GM21723 (cell line): ENCODE results near the gene MRPL21.
"Not testable (repeated sequence)": the region's sequence is repeated elsewhere in the genome, so short reads cannot be mapped to it uniquely, and the experiment has no call there.

Experiments
- ATAC-seq: cut with Tn5 transposase; IDR thresholded peaks from one replicate; pipeline ENCODE4 v1.9.1; 2021; ENCODE audit warnings: mild to moderate bottlenecking, moderate library complexity; ENCODE audit not compliant: unreplicated experiment

MRPL21 gene

DNA sequence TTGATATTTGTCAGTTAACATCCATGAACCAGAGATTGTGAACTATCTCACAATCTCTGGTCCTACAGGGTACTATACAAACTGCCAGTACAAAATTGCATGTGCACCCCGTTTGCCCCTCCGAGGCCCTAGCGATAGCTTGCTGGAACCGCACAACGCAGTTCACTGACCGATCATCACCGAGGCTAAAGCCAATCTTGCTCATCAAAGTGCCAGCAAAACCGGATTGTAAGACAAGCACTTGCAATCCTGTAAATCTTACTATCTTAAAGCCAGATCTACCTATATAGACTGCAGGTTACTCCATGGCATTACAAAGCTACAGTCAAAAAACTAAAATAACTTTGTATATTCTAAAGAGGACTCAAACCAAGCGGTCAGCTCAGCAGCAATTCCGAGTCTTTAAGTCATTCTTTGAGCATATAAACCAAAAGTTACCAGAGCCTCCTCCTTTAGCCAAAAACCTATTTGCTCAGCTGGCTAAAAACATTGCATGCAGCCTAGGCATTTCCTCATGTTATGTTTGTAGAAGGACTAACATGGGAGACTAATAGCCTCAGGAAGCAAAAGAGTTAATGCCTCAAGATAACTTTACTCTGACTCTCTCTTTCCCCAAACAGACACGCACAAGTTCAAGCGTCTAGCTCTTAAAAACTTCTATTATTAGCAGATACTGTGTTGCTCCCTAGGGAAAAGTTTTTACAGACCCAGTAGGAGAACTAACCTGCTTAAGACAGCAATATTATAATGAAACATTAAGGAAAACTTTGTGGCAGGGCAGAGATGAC lies 31.2 kb downstream of the MRPL21 start:
- no peak for ATAC-seq

DNA sequence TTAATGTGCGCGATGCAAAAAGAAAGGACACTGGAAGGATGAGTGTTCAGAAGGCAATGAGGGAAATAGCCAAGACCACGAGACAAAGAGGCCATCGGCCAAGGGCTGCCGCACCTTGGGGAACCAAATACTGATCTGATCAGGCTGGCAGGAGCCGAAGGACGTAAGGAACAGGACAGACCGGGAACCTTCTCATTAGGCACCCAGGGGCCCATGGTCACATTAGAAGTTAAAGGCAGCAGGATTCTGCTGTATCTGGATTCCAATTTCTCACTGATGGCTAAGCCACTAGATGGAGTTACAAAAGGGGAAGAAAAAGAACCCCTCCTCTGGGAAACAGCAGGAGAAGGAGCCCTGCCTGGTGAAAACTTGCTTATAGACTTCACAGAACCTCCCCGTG lies 33.2 kb downstream of the MRPL21 start:
- no peak for ATAC-seq

DNA sequence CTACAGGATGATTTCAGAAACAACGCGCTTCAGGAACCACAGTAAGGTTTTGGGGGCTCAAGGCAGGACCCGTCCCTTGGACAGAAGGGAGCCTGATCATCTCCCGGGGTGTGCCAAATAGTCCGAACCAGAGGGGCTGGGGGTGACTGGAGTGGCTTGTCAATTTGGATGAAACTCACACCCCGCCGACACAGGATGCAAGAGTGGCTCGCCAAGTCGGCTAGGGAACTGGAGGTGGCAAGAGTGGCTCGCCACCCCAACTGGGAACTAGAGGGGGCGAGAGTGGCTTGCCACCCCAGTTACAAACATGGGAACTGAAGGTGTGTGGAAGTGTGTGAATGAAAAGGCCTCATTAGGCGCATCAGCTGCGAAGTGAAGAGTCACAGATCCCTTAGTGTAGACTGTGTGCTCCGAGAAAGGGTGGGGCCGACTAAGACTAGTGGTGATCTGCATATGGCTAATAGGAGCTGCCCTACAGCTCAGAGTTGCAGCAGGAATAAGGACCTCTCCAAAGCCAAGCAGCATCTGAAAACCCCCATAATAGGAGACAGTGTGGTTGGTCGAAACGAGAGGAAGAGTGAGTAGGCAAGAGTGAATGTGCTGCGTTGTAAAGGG lies 35.3 kb downstream of the MRPL21 start:
- no peak for ATAC-seq

DNA sequence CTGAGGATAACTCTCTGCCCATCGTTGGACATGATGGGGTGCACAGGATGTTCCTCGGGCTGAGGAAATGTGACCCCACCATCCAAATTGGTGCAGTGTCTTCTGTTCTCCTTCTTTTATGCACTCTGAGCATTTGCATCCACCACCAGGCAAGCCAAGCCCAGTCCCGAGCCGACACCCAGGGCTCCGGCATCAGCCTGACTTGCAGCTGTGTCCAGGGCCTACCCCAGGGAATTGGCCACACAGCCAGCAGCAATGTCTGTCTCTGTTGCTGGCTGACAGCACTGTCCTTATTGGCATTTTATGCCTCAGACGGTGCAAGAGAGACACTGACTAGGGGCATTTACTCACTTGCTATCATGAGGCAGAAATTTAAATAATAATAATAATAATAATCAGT lies 36.6 kb downstream of the MRPL21 start:
- no peak for ATAC-seq

DNA sequence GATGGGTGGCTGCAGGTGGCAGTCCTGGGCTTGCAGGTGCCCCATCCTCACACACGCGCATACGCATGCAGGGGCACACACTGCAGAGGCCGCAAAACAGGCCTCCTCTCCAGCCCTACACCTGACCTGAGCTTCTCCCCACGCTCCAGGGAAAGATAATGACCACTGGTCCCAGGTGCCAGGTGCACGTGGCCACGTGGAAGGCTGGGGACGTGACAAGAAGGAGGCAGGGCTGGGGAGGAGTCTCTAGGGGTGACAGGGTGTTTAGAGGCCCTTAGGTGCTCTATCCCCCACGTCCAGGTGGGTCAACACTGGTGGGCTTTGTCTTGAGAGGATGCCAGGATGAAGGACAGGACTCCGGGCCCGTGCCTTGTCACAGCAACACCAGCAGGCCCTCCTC lies 38.4 kb downstream of the MRPL21 start:
- no peak for ATAC-seq

DNA sequence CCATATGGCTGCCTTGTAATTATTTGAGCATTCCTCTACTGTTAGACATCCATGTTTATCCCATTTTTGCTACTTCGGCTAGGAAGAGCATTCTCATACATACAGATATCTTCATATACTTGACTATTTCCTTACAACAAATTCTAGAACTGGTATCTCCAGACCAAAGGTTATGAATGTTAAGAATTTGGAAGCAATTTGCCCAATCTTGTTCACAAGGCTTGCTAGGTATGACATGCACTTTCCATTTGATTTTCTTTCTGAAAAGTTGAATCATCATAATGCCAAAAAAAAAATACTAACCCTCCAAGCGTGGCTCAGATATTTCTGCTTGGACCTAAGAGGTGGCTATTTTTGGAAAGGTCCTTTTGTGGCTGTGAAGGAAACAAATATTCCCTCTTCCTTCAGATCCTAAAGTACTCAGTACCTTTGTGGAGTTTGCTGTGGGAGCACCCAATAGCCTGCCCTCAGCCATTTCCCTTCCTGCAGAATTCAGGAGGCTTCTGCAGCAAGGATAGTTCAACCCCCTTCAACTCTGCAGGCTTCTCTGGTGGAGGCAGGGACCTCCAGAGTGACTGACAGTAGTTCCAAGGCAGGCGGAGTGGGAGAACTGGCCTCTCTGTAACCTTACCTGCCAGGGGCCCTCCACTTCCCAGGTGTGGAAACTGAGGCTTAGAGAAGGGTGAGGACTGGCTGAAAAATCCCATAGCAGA lies 39.9 kb downstream of the MRPL21 start:
- no peak for ATAC-seq

DNA sequence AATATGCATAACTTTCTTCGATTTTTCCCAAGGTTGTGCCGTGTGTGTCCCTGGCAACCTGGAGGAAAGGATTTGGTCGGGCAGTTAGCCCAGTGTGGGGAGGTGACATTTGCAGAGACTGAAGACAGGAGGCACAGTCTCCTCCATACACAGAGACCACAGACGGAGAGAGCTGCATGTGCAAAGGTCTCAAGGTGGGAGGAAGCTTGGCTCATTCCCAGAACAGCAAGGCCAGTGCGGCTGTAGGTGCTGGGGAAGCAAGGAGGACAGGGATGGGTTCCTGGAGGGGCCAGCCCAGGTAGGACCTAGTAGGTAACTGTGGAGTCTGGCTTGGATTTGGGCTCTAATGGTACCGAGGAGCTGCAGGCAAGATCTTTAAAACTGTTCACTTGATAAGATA lies 41.2 kb downstream of the MRPL21 start:
- no peak for ATAC-seq

DNA sequence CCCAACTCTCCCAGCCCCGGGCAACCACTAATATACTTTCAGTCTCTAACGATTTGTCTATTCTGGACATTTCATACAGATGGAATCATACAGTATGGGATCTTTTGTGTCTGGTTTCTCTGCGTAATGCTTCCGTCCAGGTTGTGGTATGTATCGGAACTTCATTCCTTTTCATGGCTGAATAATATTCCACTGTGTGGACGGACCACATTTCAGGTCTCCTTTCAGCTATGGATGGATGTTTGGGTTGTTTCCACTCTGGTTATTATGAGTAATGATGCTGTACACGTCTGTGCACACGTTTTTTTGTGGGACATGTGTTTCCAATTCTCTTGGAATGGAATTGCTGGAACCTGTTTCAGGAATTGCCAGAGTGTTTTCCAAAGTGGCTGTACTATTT lies 44.5 kb downstream of the MRPL21 start:
- ATAC-seq: no peak

DNA sequence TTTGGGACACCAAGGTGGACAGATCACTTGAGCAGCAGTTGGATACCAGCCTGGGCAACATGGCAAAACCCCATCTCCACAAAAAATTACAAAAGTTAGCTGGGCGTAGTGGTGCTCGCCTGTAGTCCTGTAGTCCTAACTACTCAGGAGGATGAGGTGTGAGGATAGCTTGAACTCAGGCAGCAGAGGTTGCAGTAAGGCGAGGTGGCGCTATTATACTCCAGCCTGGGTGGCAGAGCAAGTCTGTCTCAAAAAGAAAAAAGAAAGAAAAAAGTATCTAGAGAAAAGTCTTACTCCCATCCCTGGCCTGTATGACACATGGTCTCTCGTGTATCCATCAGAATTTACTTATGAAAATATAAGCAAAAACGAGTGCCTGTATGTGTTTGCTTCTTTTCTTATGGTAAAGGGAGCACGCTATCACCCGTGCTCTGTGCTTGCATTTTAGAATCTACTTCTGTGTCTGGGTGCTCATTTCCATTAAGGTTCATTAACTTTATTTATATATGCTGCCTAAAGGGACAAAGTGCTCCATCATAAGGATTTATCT lies 46.5 kb downstream of the MRPL21 start:
- no peak for ATAC-seq

DNA sequence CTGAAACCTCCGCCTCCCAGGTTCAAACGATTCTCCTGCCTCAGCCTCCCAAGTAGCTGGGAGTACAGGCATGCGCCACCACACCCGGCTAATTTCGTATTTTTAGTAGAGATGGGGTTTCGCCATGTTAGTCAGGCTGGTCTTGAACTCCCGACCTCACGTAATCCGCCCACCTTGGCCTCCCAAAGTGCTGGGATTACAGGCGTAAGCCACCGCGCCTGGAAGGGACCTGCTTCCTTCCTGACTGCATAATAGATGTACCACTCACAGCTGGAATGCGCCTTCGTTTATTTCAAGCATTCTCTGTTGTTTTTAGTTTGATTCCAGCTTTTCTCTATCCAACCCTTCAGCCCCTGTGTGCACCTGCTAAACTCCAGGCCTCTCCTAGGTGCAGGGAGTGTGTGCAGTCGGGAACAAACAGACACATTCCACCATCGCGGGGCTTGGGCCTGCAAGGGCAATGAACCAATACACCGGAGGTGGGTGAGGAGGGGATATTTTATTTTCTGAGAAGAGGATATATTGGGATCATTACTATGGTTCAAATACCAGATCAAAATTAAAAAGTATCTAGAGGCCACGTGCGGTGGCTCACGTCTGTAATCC lies 47.1 kb downstream of the MRPL21 start:
- not testable (repeated sequence) for ATAC-seq

DNA sequence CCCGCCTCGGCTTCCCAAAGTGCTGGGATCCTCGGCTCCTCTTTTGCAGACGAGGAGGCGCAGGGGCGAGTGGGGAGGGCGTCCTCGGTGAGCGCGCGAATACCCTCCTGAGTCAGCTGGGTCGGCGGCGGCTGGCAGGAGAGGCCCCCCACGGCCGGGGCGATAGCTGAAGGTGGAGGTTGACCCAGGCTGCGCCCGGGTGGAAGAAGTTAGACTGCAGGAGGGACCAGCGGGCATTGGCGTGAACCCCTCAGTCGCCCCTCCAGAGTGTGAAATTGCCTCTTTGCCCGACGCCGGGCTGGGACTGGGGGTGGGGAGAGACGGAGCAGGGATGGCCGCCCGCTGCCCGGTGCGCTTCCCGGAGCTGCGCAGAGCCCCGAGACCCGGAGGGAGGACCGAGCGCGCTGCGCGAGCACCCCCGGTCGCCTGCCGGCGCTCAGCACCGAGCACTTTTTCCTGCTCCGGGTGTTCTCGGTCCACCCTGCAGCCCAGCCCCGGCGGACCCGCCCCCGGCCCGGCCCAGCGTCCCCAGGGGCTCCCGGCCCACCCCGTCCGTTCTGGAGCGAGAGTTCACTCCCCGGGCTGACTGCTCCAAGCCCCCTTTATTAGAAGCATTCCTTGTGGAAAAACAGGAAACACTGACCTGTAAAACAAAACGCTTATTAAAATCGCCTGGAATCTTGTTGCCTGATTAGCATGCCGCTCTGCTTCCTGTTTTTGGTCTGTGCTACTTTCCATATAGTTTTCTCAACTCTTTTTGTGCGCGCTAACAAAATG lies 48.2 kb downstream of the MRPL21 start:
- ATAC-seq: no peak

DNA sequence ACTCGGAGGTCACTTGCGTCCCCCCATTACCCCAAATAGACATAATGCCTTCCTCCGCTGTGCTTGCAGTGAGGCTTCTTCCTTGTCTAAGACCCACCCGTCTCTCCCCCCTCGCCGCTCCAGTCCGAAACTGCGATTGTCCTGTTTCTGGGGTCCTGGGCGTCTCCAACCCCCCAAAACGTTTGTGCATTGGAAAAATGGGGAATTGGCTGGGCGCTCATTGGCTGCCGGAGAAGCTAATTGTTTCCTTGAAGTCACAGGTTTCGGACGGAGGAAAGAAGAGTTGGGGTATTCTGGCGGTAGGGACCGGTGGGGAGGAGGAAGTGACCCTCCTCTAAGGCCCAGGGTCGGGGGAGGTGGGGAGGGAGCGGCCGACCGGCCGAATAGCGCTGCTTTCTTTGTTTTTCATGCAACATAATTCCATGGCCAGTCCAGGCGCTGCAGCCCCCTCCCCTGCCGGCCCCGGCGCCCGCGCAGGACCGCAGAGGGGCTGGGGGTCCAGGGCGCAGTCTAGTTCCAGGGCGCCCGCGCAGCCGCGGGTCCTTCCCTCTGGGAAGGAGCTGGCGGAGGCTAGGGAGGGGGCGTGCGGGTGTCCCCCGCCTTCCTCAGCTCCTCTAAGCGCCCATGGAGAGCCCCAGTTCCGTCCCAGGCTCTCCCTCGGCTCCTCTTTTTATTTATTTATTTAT lies 49.2 kb downstream of the MRPL21 start:
- no peak for ATAC-seq

DNA sequence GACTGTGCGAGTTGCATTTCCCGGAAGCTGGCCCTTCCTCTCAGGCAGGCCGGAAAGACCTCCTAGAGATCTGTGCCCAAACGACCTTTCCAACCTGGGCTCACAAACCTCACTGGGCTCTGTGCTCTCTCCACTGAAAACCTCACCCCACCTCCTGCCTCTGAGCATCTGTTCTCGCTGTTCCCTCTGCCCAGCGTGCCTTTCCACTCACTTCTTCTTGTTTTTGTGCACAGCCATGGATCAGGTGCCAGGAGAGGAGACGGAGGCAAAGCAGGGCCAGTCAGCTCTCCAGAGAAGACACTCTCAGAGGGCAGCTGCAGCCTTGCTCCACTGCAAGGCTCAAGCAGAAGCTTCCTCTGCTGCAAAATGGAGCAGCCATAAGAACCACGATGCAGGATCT lies 51.0 kb downstream of the MRPL21 start:
- no peak for ATAC-seq

DNA sequence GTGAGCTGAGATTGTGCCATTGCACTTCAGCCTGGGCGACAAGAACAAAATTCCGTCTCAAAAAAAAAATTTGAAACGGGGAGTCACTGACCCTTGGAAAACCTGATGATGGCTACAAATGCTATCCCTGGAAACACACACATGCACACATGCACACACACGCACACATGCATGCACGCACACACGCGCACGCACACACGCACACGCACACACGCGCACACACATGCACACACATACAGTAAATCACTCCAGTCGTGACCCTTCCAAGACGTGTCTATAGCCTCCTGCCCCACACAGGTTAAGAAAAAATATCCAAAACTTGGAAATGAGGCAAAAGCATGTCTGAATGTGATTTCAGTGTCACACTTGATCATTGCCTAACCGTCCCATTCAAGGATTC lies 55.2 kb downstream of the MRPL21 start:
- ATAC-seq: no peak

DNA sequence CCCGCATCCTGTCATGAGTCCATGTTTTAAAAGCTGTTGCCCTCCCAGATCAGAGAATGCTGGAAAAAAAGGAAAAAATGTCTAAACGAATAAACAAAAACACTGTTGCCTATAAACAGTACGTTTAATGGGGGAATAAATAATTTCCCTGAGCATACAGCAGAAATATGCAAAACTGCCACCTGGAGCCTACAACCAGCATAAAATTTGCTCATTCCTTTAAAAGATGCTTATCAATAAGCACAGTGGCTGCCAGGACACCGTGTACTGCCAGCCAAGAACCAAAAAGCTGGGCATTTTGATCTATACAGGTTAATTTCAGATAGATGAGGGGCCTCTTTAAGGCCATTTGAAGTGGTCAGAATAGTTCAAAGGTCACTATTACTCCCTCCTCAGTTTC lies 56.2 kb downstream of the MRPL21 start:
- no peak for ATAC-seq

DNA sequence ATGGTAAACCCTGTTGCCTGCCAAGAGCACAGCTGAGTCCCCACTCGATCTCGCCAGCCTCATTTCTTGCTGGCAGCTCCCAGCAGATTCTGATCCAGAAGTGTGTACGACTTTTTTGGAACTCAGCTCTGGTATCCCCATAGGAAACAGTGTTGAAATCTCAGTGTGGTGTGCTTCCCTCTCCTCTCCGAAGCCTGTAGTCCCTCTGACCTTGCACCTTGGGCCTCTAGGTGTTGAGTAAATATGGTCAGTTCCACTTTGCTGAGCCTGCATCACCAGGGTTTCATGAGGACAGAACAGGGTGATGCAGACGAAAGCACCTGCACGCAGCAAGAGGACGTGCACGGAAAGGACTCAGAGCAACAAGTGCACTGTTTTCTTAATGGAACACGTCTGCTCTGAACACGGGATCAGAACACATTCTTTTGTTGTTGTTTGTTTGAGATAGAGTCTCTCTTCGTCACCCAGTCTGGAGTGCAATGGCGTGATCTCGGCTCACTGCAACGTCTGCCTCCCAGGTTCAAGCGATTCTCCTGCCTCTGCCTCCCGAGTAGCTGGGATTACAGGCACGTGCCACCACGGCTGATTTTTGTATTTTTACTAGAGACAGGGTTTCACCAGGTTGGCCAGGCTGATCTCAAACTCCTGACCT lies 58.2 kb downstream of the MRPL21 start:
- ATAC-seq: no peak

DNA sequence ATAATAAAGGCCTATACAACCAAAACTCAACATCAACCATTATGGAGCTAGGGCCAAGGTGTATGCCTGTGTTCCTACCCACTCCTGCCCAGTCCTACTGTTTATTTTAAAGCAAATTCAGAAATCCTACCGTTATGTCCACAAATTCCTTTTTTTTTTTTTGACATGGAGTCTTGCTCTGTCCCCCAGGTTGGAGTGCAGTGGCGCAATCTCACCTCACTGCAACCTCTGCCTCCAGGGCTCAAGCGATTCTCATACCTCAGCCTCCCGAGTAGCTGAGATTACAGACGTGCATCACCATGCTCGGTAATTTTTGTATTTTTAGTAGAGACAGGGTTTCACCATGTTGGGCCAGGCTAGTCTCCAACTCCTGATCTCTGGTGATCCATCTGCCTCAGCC lies 58.8 kb downstream of the MRPL21 start:
- no peak for ATAC-seq

DNA sequence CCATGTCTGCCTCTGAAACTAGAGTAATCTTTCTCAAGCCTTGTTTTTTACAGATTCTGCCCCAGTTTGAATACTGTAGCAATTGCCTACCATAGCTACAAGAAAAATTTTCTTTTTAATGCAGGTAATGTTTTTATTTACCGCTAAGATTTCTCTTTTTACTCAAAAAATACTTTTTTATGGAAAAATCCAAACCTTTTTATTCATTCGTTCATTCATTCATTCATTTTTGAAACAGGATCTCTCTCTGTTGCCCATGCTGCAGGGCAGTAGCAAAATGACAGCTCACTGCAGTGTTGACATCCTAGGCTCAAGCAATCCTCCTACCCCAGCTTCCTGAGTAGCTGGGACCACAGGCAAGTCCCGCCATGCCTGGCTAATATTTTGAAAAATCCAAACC lies 59.3 kb downstream of the MRPL21 start:
- no peak for ATAC-seq

DNA sequence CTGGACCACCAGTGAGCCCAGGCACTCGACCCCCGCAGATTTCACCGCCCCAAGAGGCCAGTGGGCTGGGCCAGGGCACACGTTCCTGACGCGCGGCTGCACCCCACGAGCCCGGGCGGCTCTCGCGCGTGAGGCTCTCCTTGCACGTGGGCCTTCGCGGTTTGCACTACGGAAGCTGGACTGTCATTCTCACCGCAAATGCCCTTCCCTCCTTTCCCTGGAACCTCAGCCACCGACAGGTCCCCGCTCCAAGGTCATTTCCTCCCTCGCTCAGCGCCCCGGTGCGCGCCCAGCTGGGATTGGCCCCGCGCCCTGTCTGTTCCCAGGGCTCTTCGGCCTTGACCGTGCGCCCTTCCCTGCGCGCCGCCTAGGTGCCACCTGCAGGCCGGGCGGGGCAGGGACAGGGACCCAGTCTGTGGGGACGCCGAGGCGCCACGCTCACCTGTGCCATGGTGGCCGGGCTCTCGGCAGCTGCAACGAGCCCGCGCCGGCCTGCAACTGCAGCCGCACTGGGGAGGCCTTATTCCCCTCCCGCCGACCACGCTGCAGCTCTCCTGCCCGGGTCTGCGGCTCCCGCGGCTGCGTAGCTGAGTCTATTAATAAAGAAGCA lies 59.8 kb downstream of the MRPL21 start:
- ATAC-seq: peak; percentile 40
